ENCODE data around the gene KCNQ1.

KCNQ1 gene

GRCh38 chr11:2693271-2694261, 248.8 kb downstream of the KCNQ1 start:
- no peak overlapping the region for H3K4me3 ChIP-seq (ENCODE audit: low read depth, low read length, poor library complexity, severe bottlenecking)
- no peaks in the 10 kb centered on the region for H4K20me1 ChIP-seq (ENCODE audit: insufficient read depth, low read length)
- TF ChIP-seq CTCF (IDR thresholded peaks at IDR 0.05; ENCODE audit: low read length) (0 out of 2 replicates have a peak, but pooled peaks have one; percentile 9), EZH2 (IDR thresholded peaks at IDR 0.05; ENCODE audit: borderline replicate concordance, low read length) (no peak)
- H2AFZ ChIP-seq (ENCODE audit: low read length), result no peak overlapping the region
- H3K9ac ChIP-seq (ENCODE audit: low read length), result no peak overlapping the region
- H3K4me2 ChIP-seq (ENCODE audit: low read length), result no peak overlapping the region
- H3K79me2 ChIP-seq (ENCODE audit: insufficient read depth, low read length), result peaks cover 15% of the 10 kb centered on the region
- no peak overlapping the region for H3K27ac ChIP-seq (ENCODE audit: low read depth, low read length, poor library complexity, severe bottlenecking)
- no peaks in the 10 kb centered on the region for H3K9me2 ChIP-seq (ENCODE audit: low read depth, low read length)
- H3K4me1 ChIP-seq (ENCODE audit: insufficient read depth, low read length, severe bottlenecking), result peaks cover 70% of the 10 kb centered on the region
- no peaks in the 10 kb centered on the region for H3F3A ChIP-seq (ENCODE audit: insufficient read depth, low read length)
- H3K9me3 ChIP-seq (ENCODE audit: low read length), result no peaks in the 10 kb centered on the region
- no peaks in the 10 kb centered on the region for H3K36me3 ChIP-seq (ENCODE audit: insufficient read depth, low read length)
- H3K27me3 ChIP-seq (ENCODE audit: insufficient read depth, low read length), result no peaks in the 10 kb centered on the region

GRCh38 chr11:2694495-2694894, 249.7 kb downstream of the KCNQ1 start:
- TF ChIP-seq CTCF (IDR thresholded peaks at IDR 0.05; ENCODE audit: low read length), result no peak
- no peak for TF ChIP-seq EZH2 (IDR thresholded peaks at IDR 0.05; ENCODE audit: borderline replicate concordance, low read length)
- no peak overlapping the region for H3K4me3 ChIP-seq (ENCODE audit: low read depth, low read length, poor library complexity, severe bottlenecking)
- H3K9ac ChIP-seq (ENCODE audit: low read length), result no peak overlapping the region
- H3K9me2 ChIP-seq (ENCODE audit: low read depth, low read length), result no peaks in the 10 kb centered on the region
- H3K9me3 ChIP-seq (ENCODE audit: low read length), result no peaks in the 10 kb centered on the region
- H3K27me3 ChIP-seq (ENCODE audit: insufficient read depth, low read length), result no peaks in the 10 kb centered on the region
- no peaks in the 10 kb centered on the region for H3K36me3 ChIP-seq (ENCODE audit: insufficient read depth, low read length)
- peaks cover 62% of the 10 kb centered on the region for H3K4me1 ChIP-seq (ENCODE audit: insufficient read depth, low read length, severe bottlenecking)
- peak overlapping the region; percentile 13 for H3K27ac ChIP-seq (ENCODE audit: low read depth, low read length, poor library complexity, severe bottlenecking)
- no peaks in the 10 kb centered on the region for H3F3A ChIP-seq (ENCODE audit: insufficient read depth, low read length)
- H3K4me2 ChIP-seq (ENCODE audit: low read length), result no peak overlapping the region; the same call in 1 of the 2 replicates
- H2AFZ ChIP-seq (ENCODE audit: low read length), result no peak overlapping the region
- peaks cover 21% of the 10 kb centered on the region for H3K79me2 ChIP-seq (ENCODE audit: insufficient read depth, low read length)
- no peaks in the 10 kb centered on the region for H4K20me1 ChIP-seq (ENCODE audit: insufficient read depth, low read length)

GRCh38 chr11:2694995-2695939, 250.5 kb downstream of the KCNQ1 start:
- H3K9me2 ChIP-seq (ENCODE audit: low read depth, low read length), result no peaks in the 10 kb centered on the region
- no peaks in the 10 kb centered on the region for H3K27me3 ChIP-seq (ENCODE audit: insufficient read depth, low read length)
- no peak for TF ChIP-seq CTCF (IDR thresholded peaks at IDR 0.05; ENCODE audit: low read length)
- no peak for TF ChIP-seq EZH2 (IDR thresholded peaks at IDR 0.05; ENCODE audit: borderline replicate concordance, low read length)
- no peak overlapping the region for H3K4me2 ChIP-seq (ENCODE audit: low read length)
- H3K4me3 ChIP-seq (ENCODE audit: low read depth, low read length, poor library complexity, severe bottlenecking), result no peak overlapping the region
- H3K4me1 ChIP-seq (ENCODE audit: insufficient read depth, low read length, severe bottlenecking), result peaks cover 56% of the 10 kb centered on the region
- no peaks in the 10 kb centered on the region for H3K36me3 ChIP-seq (ENCODE audit: insufficient read depth, low read length)
- peak overlapping the region; percentile 13 for H3K27ac ChIP-seq (ENCODE audit: low read depth, low read length, poor library complexity, severe bottlenecking)
- H3F3A ChIP-seq (ENCODE audit: insufficient read depth, low read length), result no peaks in the 10 kb centered on the region
- peaks cover 21% of the 10 kb centered on the region for H3K79me2 ChIP-seq (ENCODE audit: insufficient read depth, low read length)
- no peaks in the 10 kb centered on the region for H4K20me1 ChIP-seq (ENCODE audit: insufficient read depth, low read length)
- no peak overlapping the region for H2AFZ ChIP-seq (ENCODE audit: low read length)
- no peak overlapping the region for H3K9ac ChIP-seq (ENCODE audit: low read length)
- H3K9me3 ChIP-seq (ENCODE audit: low read length), result no peaks in the 10 kb centered on the region
